GM12874 (cell line): Measurements from ENCODE around the gene ZNRF1.

ENCODE experiments used
- CTCF ChIP-seq: IDR thresholded peaks from 2 replicates; pipeline ENCODE4 v1.5.1; 2011; ENCODE audit warnings: low read depth, mild to moderate bottlenecking, control low read depth, low read length, moderate library complexity; ENCODE audit not compliant: insufficient read depth

The ZNRF1 gene

GRCh38 chr16:75138636-75139035 is 139.8 kb downstream of the ZNRF1 start:
- no peak for TF ChIP-seq CTCF

- TF ChIP-seq CTCF, result no peak
Observed at GRCh38 chr16:75139498-75139897, 140.7 kb downstream of the ZNRF1 start.

GRCh38 chr16:75143941-75144340 is 145.1 kb downstream of the ZNRF1 start:
- TF ChIP-seq CTCF, result no peak

GRCh38 chr16:75147968-75148310 is 149.1 kb downstream of the ZNRF1 start:
- TF ChIP-seq CTCF, result no peak

DNA sequence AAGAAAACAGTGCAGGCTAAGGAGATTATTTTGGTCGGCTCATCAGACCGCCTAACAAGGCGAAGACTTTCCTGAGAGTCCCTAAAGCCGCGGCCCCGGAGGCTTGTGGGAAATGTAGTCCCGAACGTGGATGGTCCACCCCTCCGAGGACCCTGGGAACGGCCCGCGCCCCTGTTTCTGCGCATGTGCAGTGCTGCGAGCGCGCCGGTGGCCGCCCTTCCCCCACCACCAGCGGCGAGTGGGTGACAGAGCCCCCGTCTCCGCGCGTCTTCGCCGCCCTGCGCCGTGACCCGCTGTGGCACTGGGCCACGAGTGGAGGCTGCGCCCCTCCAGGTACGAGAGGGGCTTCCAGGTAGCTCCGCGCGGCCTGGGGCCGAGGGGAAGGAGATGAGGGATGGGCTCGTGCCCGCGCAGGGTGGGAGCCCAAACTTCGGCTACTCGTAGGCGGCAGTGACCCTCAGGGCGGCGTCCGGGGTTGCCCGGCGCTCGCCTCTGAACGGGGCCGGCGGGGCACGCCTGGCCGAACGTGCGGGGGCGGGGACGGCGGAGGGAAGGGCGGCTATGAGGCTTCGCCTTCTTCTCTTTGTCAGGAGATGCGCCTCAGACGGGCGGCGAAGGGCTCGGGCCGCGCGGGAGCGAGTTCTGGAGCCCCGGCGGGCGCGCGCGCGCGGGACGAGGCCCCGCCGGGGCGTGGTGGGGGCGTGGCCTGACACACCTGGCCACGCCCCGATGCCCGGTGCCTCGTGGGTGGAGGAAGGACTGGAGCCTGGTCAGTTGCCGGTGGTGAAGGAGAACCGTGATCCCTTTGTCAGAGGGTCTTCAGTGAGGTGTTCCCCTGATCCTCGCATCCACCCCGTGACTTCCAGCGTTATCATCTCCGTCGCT is 149.7 kb downstream of the ZNRF1 start, which contains the start of gene ZFP1:
TSS of gene ZFP1 (plus strand) at position 214 of the 885 bp plus-strand sequence. CDS start 4,428 bp downstream, outside the sequence.
- TF ChIP-seq CTCF, result no peak

GRCh38 chr16:75151798-75152197 is 153.0 kb downstream of the ZNRF1 start:
- TF ChIP-seq CTCF, result no peak

GRCh38 chr16:75152635-75153034 is 153.8 kb downstream of the ZNRF1 start:
- TF ChIP-seq CTCF, result no peak
